Measurements from ENCODE around the gene OSBPL5.

GRCh38 chr11:3180869-3181268 is 15.8 kb upstream of the OSBPL5 start:
- TF ChIP-seq CTCF (IDR thresholded peaks at IDR 0.05): no peak
- TF ChIP-seq EZH2phosphoT487 (IDR thresholded peaks at IDR 0.05): no peak
- TF ChIP-seq EZH2 (IDR thresholded peaks at IDR 0.05): no peak
